Epithelial cell of esophagus (primary cell): ENCODE results near the gene KRTAP9-3.
"Not testable (repeated sequence)": the region's sequence is repeated elsewhere in the genome, so short reads cannot be mapped to it uniquely, and the experiment has no call there.

Experiments
- DNase-seq: peaks from one replicate; pipeline ENCODE4 v3.0.0; 2010; ENCODE audit warnings: low read depth
- H3K4me3 ChIP-seq: 2 replicates; pipeline ENCODE4 v1.5.1; 2011; ENCODE audit warnings: mild to moderate bottlenecking, low read length, control low read depth
- TF ChIP-seq, protein P1 (sequence below): IDR thresholded peaks from 2 replicates; pipeline ENCODE4 v1.5.1; 2011; ENCODE audit warnings: low read depth, mild to moderate bottlenecking, low read length, control low read depth, inconsistent platforms; ENCODE audit not compliant: insufficient read depth; ENCODE audit errors: missing control alignments

The KRTAP9-3 gene, protein sequence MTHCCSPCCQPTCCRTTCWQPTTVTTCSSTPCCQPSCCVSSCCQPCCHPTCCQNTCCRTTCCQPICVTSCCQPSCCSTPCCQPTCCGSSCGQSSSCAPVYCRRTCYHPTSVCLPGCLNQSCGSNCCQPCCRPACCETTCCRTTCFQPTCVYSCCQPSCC

DNA sequence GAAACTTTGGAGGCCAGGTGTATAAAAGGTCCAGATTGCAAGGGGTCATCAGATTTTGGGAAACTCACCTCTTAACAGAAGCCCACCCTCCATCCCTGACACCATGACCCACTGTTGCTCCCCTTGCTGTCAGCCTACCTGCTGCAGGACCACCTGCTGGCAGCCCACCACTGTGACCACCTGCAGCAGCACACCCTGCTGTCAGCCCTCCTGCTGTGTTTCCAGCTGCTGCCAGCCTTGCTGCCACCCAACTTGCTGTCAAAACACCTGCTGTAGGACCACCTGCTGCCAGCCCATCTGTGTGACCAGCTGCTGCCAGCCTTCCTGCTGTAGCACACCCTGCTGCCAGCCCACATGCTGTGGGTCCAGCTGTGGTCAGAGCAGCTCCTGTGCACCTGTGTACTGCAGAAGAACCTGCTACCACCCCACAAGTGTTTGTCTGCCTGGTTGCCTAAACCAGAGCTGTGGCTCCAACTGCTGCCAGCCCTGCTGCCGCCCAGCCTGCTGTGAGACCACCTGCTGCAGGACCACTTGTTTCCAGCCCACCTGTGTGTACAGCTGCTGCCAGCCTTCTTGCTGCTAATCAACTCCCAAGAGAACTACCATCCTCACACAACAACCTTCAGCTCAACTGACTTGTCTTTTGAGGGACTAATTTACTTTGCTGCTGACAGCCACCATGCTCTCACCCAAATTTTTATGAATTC lies at the start of gene KRTAP9-3:
Gene KRTAP9-3, plus strand, starts transcription at position 51 of the 707 bp plus-strand sequence. Its CDS starts 53 bp downstream, at position 104.
- DNase-seq, H3K4me3 ChIP-seq: not testable (repeated sequence)

DNA sequence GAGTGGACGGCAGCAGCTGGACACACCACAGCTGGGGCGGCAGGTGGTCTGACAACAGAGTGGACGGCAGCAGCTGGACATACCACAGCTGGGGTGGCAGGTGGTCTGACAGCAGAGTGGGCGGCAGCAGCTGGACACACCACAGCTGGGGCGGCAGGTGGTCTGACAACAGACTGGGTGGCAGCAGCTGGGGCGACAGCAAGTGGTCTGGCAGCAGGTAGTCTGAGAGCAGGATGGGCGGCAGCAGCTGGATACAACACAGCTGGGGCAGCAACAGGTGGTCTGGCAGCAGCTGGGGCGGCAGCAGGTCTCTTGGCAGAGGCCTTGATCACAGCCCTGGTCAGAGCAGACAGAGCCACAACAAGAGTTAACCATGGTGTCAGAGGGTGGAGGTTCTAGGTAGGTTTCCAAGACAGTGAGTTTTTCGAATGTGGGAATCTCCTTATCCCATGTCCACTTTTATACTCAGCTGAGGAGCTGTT lies 47.7 kb upstream of the KRTAP9-3 start, which contains the start of gene KRTAP4-1:
Gene KRTAP4-1, minus strand, starts transcription at position 432 of the 482 bp plus-strand sequence. Its CDS starts 57 bp downstream, at position 375.
- no peak for DNase-seq
- H3K4me3 ChIP-seq, result no peak within 1 kb of the TSS

DNA sequence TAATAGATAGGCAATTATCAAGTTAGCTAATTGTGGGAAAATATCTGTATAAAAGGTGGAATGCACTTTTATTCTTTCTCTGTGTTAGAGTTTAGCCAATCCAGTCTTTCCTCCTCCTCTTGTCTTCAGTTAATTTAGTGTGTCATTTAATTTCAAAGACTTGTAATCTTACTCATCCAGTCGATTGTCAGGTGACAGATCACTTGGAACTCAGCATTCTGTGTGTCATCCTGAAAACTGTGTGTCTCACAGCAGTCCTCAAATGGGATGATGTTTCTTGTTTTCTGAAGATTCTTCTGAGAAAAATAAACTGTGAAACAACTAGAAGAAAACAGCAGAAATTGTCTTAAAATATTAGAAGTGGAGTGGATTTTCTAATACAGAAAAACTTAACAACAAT lies 47.2 kb upstream of the KRTAP9-3 start:
- no peak overlapping the region for H3K4me3 ChIP-seq
- DNase-seq, result peak; percentile 40
- TF ChIP-seq, protein P1, sequence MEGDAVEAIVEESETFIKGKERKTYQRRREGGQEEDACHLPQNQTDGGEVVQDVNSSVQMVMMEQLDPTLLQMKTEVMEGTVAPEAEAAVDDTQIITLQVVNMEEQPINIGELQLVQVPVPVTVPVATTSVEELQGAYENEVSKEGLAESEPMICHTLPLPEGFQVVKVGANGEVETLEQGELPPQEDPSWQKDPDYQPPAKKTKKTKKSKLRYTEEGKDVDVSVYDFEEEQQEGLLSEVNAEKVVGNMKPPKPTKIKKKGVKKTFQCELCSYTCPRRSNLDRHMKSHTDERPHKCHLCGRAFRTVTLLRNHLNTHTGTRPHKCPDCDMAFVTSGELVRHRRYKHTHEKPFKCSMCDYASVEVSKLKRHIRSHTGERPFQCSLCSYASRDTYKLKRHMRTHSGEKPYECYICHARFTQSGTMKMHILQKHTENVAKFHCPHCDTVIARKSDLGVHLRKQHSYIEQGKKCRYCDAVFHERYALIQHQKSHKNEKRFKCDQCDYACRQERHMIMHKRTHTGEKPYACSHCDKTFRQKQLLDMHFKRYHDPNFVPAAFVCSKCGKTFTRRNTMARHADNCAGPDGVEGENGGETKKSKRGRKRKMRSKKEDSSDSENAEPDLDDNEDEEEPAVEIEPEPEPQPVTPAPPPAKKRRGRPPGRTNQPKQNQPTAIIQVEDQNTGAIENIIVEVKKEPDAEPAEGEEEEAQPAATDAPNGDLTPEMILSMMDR, result no peak

More for the DNA sequence above, 47.7 kb upstream of the KRTAP9-3 start, which contains the start of gene KRTAP4-1:
- TF ChIP-seq, protein P1, result no peak

DNA sequence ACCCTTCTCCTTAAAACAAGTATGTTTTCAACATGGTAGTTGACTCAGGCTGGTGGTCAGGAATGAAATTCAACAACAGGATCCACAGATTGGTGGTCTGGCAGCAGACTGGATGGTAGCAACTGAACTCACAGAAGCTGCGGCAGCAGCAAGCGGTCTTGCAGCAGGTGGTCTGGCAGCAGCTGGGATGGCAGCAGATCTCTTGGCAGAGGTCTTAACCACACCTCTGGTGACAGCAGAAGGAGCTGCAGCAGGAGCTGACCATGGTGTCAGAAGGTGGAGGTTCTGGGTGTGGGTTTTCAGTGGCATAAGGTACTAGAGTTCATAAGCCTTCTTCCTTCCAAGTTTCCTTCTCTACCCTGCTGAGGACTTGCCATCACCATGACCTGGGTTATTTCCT lies 45.4 kb upstream of the KRTAP9-3 start:
- TF ChIP-seq, protein P1, result no peak
- DNase-seq, result no peak
- H3K4me3 ChIP-seq, result no peak overlapping the region

DNA sequence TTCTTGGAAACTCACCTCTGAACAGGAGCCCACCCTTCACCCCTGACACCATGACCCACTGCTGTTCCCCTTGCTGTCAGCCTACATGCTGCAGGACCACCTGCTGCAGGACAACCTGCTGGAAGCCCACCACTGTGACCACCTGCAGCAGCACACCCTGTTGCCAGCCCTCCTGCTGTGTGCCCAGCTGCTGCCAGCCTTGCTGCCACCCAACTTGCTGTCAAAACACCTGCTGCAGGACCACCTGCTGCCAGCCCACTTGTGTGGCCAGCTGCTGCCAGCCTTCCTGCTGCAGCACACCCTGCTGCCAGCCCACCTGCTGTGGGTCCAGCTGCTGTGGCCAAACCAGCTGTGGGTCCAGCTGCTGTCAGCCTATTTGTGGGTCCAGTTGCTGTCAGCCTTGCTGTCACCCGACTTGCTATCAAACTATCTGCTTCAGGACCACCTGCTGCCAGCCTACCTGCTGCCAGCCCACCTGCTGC lies 42.4 kb upstream of the KRTAP9-3 start, which contains the start of gene KRTAP9-1:
Gene KRTAP9-1, plus strand, starts transcription at position 51 of the 482 bp plus-strand sequence. Its CDS starts 0 bp downstream, at position 51.
- DNase-seq, H3K4me3 ChIP-seq: not testable (repeated sequence)

DNA sequence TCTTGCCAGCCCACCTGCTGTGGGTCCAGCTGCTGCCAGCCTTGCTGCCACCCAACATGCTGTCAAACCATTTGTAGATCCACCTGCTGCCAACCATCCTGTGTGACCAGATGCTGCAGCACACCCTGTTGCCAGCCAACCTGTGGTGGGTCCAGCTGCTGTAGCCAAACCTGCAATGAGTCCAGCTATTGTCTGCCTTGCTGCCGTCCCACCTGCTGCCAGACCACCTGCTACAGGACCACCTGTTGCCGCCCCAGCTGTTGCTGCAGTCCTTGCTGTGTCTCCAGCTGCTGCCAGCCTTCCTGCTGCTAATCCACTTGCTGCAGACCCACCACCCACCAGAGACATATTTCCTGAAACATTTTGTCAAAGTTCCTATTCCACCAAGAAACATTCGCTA lies 41.9 kb upstream of the KRTAP9-3 start:
- TF ChIP-seq, protein P1, result no peak
- no peak for DNase-seq
- H3K4me3 ChIP-seq, result no peak overlapping the region

DNA sequence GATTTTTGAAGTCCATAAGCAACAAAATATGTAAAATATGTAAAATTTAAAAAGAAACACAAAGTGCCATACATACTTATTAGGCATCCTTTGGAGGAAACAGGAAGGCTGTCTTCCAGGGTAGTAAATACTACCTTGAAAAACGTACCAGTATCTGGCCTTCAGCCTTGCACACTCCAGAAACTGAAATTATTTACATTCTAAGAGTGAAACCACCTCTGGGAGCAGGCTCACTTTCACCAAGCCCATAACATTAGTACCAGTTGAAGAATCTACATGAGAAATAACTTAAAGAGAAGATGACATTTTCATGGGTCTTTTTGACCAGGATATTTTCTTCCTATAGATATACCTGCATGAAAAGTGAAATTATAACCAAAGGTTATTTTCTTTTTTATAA lies 36.2 kb upstream of the KRTAP9-3 start:
- TF ChIP-seq, protein P1, result no peak
- H3K4me3 ChIP-seq, result no peak overlapping the region
- DNase-seq, result no peak
